Progenitor cell of endocrine pancreas (in vitro differentiated cells): ENCODE results near the gene SLC35E1. TPM values are rescaled to one million over a fixed set of nuclear protein-coding genes. Genes with fewer than 3 reads are reported as not detected.

ENCODE experiments used
- DNase-seq: peaks from one replicate; pipeline ENCODE4 v3.0.0; 2021; ENCODE audit warnings: low spot score; ENCODE audit not compliant: unreplicated experiment
- H3K27ac Mint-ChIP-seq: 2 replicates; pipeline ENCODE4 v1.8.0; 2021; ENCODE audit warnings: mild to moderate bottlenecking, moderate library complexity, mixed read lengths
- H3K27me3 Mint-ChIP-seq: 2 replicates; pipeline ENCODE4 v1.8.0; 2021; ENCODE audit warnings: mixed read lengths
- H3K36me3 Mint-ChIP-seq: 2 replicates; pipeline ENCODE4 v1.8.0; 2022; ENCODE audit warnings: mixed read lengths; ENCODE audit not compliant: insufficient read depth
- H3K4me1 Mint-ChIP-seq: 2 replicates; pipeline ENCODE4 v1.8.0; 2021; ENCODE audit warnings: low read depth, mixed read lengths
- H3K4me3 Mint-ChIP-seq: 2 replicates; pipeline ENCODE4 v1.8.0; 2021; ENCODE audit warnings: low read depth, mild to moderate bottlenecking, moderate library complexity, mixed read lengths
- H3K9me3 Mint-ChIP-seq: 2 replicates; pipeline ENCODE4 v1.8.0; 2021; ENCODE audit warnings: low read depth, mixed read lengths
- total RNA-seq: library from RNA; stranded (reverse); gene quantifications from 2 replicates; pipeline ENCODE4 v1.2.1, GENCODE V29; 2021
- TF ChIP-seq, protein P1 (sequence below): fragments of 200-600 bp; sonication (generic); IDR thresholded peaks from one replicate; pipeline ENCODE4 v1.5.0; 2021; ENCODE audit warnings: antibody characterized with exemption, mild to moderate bottlenecking; ENCODE audit not compliant: unreplicated experiment

Gene SLC35E1
- total RNA-seq, 1 donor from 2014 or later: 49.1 TPM

DNA sequence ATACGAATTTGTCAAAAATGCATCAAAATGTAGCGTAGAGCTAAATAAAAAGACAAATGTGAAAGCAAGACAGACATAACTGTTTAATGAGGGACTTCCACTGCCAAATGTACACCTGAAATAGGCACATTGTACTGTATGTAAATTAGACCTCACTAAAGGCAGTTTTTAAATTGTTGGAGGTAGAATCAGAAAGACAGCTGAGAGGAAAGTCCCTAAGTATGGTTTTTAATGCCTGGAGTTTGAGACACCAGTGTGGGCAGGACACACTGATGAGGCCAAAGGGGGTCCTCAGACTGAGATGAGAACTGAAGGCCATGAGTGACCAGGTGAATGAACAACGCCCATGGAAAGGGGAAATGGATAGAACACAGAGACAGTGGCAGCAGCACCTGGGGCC is 32.9 kb upstream of the SLC35E1 start:
- no peak overlapping the region for H3K4me3 Mint-ChIP-seq
- TF ChIP-seq, protein P1, sequence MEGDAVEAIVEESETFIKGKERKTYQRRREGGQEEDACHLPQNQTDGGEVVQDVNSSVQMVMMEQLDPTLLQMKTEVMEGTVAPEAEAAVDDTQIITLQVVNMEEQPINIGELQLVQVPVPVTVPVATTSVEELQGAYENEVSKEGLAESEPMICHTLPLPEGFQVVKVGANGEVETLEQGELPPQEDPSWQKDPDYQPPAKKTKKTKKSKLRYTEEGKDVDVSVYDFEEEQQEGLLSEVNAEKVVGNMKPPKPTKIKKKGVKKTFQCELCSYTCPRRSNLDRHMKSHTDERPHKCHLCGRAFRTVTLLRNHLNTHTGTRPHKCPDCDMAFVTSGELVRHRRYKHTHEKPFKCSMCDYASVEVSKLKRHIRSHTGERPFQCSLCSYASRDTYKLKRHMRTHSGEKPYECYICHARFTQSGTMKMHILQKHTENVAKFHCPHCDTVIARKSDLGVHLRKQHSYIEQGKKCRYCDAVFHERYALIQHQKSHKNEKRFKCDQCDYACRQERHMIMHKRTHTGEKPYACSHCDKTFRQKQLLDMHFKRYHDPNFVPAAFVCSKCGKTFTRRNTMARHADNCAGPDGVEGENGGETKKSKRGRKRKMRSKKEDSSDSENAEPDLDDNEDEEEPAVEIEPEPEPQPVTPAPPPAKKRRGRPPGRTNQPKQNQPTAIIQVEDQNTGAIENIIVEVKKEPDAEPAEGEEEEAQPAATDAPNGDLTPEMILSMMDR: no peak
- H3K9me3 Mint-ChIP-seq: no peaks in the 10 kb centered on the region
- H3K27ac Mint-ChIP-seq: peak overlapping the region; percentile 70
- no peaks in the 10 kb centered on the region for H3K27me3 Mint-ChIP-seq
- no peak for DNase-seq
- peaks cover 3% of the 10 kb centered on the region for H3K4me1 Mint-ChIP-seq
- H3K36me3 Mint-ChIP-seq: no peaks in the 10 kb centered on the region

DNA sequence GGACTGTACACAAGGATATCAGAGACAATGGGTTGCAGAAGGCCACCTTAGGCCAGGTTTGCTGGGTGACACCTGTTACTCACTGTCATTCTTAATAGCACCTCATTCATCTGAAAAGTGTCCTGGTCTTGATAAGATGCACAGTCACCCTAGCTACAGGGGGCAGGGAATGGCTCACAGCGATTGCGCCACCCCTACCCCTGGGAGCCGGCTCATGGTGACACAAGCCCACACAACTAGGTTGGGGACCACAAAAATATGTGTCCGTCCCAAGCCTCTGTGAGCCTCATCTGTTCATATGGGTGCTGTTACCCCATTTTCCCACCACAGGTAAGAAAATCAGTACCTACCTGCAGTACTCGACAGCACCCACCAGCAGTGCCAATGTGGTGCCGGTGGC is 32.4 kb upstream of the SLC35E1 start:
- no peak overlapping the region for H3K4me3 Mint-ChIP-seq
- TF ChIP-seq, protein P1: no peak
- H3K9me3 Mint-ChIP-seq: no peaks in the 10 kb centered on the region
- no peaks in the 10 kb centered on the region for H3K27me3 Mint-ChIP-seq
- peak overlapping the region; percentile 52 for H3K27ac Mint-ChIP-seq
- no peaks in the 10 kb centered on the region for H3K36me3 Mint-ChIP-seq
- DNase-seq: no peak
- H3K4me1 Mint-ChIP-seq: peaks cover 3% of the 10 kb centered on the region

DNA sequence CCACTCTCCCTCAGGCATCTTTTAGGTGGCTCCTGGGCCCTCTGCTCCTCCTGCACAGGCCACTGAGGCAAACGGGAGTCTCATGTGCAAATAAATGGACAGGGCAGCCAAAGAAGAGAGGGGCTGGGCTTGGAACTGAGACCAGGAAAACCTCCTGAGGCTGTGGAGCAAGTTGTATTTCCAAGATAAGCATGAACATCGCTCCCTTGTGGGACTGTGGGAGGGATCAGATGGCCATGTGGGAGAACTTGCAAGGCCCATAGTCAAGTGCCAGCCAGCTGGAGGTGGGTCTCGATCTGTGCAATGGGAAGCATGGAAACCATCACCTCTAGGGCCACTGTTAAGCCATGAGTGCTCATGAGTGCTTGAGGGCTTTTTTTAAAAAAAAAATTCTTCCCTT is 30.9 kb upstream of the SLC35E1 start:
- TF ChIP-seq, protein P1: no peak
- Mint-ChIP-seq H3K4me1 (peaks cover 8% of the 10 kb centered on the region), H3K27me3 (no peaks in the 10 kb centered on the region), H3K36me3 (no peaks in the 10 kb centered on the region), H3K4me3 (no peak overlapping the region), H3K9me3 (no peaks in the 10 kb centered on the region), H3K27ac (no peak overlapping the region)
- DNase-seq: no peak

- Mint-ChIP-seq H3K9me3 (no peaks in the 10 kb centered on the region), H3K36me3 (no peaks in the 10 kb centered on the region), H3K4me1 (peaks cover 10% of the 10 kb centered on the region), H3K4me3 (no peak overlapping the region), H3K27me3 (no peaks in the 10 kb centered on the region), H3K27ac (peak overlapping the region; percentile 33)
- TF ChIP-seq, protein P1: no peak
- DNase-seq: no peak
These were observed 29.3 kb upstream of the SLC35E1 start for GRCh38 chr19:16601378-16602052.

- Mint-ChIP-seq H3K4me1 (peaks cover 10% of the 10 kb centered on the region), H3K9me3 (no peaks in the 10 kb centered on the region), H3K4me3 (no peak overlapping the region), H3K36me3 (no peaks in the 10 kb centered on the region), H3K27ac (no peak overlapping the region), H3K27me3 (no peaks in the 10 kb centered on the region)
- no peak for DNase-seq
- TF ChIP-seq, protein P1: no peak
These were observed 28.6 kb upstream of the SLC35E1 start for GRCh38 chr19:16600824-16601223.
